Stimulated activated naive CD8-positive, alpha-beta T cell treated with anti-CD3 and anti-CD28 coated beads, Interleukin-15, Interleukin-2, amounts not matched to agents 100 U/mL and 50 U/mL, for 24 hours (primary cell): ENCODE data around the gene WNT16.
"Not testable (repeated sequence)": the region's sequence is repeated elsewhere in the genome, so short reads cannot be mapped to it uniquely, and the experiment has no call there.

Experiments used
- ATAC-seq: fragments of 150-1000 bp; cut with Tn5 transposase; one replicate; pipeline ENCODE4 v1.10.0; 2021
- DNase-seq: peaks from one replicate; pipeline ENCODE4 v3.0.0; 2021

WNT16 gene

GRCh38 chr7:121306565-121306964 is 22.2 kb upstream of the WNT16 start:
- DNase-seq (no peak), ATAC-seq (peak; percentile 53)

DNA sequence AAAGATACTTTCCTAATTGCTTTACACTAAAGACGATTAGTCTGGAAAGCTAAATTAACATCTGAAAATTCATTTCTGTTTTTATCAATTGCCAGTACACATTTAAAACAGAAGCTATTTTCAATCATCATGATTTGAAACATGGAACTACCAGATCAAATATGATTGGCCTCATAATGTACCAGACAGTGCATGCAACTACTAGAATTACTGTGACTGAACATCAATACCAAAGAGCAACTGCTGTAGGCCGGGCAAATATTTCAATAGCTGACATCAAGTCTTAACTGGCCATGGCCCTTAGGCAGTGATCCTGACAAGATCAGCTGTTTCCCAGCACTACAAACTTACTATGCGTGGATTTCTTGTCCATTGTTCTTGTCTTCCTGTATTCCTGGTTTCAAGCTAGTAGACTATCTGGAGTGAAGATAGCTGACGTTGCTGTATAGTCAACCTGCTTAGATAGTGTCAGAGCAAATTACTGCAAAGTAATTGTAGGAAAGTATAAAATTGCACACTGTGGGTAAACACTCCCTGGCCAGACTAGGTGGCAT is 21.7 kb upstream of the WNT16 start:
- no peak for ATAC-seq
- DNase-seq: no peak

GRCh38 chr7:121313220-121313792 is 15.5 kb upstream of the WNT16 start:
- no peak for DNase-seq
- no peak for ATAC-seq

- ATAC-seq: no peak
- no peak for DNase-seq
Measured at GRCh38 chr7:121313793-121314676, 14.8 kb upstream of the WNT16 start.

- not testable (repeated sequence) for ATAC-seq, DNase-seq
Measured at GRCh38 chr7:121315170-121315569, 13.6 kb upstream of the WNT16 start.

DNA sequence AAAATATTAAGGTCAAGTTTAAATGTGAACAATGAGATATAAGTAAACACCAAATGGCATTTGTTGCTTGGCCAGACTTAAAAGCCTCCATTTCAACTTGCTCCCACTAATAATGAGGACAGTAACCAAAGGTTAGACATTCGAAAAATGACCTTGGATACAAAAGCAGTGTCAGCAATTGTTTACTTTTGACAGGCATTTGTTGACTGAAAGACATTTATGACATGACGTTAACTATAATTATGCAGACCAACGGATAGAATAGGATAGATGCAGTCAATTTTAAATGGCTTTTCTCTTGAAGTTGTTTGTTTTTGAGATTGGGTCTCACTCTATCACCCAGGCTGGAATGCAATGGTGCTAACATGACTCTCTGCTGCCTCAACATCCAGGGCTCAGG is 6.3 kb upstream of the WNT16 start:
- DNase-seq (no peak), ATAC-seq (no peak)

- ATAC-seq (no peak), DNase-seq (no peak)
Measured at GRCh38 chr7:121323515-121324302, 5.1 kb upstream of the WNT16 start.

DNA sequence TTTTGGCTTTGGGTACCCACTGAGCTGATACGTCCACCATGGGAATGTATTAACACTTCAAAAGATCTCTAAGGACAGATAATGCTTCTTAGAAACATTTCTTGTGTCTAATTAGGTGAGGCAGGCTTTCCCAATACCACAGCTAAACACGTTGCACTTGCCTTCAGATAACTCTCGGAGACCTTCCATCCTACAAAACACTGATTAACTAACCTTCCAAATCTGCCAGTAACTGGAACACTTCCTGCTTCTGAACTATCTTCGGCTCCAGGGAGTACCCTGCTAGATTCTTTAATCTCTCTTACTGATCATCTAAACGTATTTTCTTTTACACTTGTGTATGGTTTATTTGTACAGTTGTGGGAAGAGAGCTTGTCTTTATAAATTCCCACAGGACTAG is 1.1 kb upstream of the WNT16 start:
- ATAC-seq (no peak), DNase-seq (no peak)

DNA sequence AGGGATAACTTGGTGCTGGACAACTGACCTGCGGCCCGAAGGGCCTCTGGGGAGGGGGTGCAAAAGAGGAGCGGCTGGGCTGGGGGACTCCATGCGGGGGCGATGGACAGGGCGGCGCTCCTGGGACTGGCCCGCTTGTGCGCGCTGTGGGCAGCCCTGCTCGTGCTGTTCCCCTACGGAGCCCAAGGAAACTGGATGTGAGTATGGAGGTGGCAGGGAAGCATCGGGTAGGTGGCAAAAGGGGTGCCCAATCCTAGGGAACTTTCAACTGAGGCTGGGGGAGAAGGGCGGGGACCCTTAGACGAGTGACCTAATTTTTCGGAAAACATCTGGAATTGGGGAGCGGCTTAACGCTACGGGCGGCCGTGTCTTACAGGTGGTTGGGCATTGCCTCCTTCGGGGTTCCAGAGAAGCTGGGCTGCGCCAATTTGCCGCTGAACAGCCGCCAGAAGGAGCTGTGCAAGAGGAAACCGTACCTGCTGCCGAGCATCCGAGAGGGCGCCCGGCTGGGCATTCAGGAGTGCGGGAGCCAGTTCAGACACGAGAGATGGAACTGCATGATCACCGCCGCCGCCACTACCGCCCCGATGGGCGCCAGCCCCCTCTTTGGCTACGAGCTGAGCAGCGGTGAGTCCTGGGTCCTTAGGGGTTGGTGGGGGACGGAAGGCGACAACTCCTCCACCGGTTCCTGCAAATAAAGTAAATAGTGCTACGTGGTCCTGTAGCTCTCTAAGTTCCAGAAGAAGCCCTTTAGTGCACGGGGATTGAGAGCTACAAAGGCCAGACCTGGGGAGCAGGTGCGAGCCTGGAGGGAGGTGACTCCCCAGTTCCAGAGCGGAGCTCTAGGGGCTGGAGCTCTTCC is 622 bp downstream of the WNT16 start:
- peak; percentile 37 for ATAC-seq
- DNase-seq: peak; percentile 28

DNA sequence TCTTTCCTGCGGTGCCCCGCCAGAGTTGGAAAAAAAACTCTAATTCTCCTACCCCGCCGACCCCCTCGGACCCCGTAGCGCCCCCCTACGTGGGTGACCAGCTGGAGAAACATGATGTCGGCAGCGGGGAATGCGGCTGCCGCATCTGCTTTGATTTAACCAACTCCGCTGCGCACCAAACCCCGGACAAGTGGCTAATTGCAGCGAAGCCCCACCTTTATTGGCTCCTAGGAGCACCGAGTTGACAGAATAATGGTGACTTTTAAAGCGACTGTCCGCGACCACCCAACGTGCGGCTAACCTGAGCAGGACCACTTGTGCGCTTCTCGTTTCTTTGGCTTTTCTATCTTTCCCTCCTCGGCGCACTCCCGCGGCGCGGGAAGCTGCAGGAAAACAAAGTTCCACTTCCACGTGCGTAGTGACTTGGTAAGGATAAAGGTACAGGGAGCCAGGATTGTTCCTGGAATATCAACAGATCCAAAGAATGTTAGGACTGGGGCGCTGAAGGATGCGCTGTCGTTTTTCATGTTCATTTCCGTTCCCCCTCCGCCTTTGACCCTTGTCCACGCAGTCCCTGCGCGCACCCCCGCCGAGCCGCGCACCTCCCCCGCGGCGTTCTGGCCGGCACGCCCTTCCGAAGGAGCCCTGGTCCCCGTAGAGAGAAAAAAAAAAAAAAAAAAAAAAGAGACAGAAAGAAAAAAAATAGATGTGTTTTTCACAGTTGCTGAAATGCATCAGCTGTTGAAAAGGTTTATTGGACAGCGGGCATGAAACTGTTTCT is 1.4 kb downstream of the WNT16 start:
- no peak for ATAC-seq
- peak; percentile 15 for DNase-seq

DNA sequence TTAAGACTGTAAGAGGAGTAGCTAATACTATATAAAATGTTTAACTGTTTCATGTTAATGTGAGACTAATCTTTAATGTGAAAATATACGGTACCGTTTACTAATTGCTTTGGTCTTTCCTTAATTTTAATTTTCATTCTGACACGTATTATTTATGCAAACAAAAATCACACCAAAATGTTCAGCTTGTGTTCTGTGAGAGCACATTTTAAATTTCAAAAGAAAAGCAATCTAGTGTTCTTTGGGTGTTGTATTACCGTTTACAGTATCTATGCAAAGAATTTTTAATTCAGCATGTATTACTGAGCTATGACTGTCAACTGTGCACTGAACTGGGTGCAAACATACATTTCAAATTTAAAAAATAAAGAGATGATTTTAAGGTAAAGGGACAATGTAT is 2.2 kb downstream of the WNT16 start:
- no peak for ATAC-seq
- DNase-seq: no peak

DNA sequence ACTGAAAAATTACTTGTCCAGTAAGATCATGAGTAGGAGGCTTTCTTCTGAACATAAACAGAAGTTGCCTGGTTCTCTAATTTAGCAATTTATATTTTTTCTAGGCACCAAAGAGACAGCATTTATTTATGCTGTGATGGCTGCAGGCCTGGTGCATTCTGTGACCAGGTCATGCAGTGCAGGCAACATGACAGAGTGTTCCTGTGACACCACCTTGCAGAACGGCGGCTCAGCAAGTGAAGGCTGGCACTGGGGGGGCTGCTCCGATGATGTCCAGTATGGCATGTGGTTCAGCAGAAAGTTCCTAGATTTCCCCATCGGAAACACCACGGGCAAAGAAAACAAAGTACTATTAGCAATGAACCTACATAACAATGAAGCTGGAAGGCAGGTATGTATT is 2.8 kb downstream of the WNT16 start:
- DNase-seq (no peak), ATAC-seq (no peak)

- no peak for ATAC-seq
- no peak for DNase-seq
Measured at GRCh38 chr7:121334376-121334775, 5.6 kb downstream of the WNT16 start.

- ATAC-seq (no peak), DNase-seq (no peak)
Measured at GRCh38 chr7:121334875-121335648, 6.3 kb downstream of the WNT16 start.

DNA sequence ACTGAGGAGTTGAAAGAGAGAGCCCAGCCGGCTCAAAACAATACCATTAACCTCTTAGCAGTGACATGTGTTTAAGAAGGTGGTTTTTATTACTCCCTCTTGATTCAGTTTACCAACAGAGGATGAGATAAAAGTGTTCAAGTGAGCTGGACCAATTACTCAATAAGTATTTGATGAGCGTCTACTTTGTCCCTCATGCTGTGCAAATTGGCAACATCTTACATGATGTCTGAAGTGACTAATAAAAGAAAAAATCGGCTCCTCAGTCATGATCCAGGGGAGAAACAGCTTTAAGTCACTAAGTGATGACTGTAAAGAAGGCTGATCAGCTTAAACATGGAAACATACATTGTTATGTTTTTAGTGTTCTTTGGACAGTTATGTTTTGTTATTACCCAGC is 7.8 kb downstream of the WNT16 start:
- DNase-seq (no peak), ATAC-seq (no peak)

DNA sequence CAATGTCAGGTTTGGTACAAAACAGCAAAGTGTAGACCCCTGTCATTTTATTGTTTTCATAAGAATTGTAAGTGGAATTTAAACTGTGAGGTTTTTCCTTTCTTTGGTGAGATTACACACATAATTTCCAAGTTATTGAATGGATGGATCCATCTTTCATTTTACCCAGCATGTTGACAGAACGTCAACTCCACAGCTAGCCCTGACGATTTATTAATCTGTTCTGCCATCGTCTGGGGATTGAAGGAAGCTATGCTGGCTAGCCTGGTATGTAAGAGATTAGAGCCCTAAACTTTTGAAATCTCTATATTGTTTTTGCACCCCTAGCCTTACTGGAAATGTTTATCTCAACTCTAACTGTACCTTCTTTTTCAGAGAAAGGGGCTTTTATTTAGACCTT is 8.6 kb downstream of the WNT16 start:
- ATAC-seq (no peak), DNase-seq (no peak)

- DNase-seq: no peak
- no peak for ATAC-seq
Measured at GRCh38 chr7:121339082-121339481, 10.3 kb downstream of the WNT16 start.

GRCh38 chr7:121341933-121342332 is 13.1 kb downstream of the WNT16 start:
- DNase-seq (no peak), ATAC-seq (no peak)

DNA sequence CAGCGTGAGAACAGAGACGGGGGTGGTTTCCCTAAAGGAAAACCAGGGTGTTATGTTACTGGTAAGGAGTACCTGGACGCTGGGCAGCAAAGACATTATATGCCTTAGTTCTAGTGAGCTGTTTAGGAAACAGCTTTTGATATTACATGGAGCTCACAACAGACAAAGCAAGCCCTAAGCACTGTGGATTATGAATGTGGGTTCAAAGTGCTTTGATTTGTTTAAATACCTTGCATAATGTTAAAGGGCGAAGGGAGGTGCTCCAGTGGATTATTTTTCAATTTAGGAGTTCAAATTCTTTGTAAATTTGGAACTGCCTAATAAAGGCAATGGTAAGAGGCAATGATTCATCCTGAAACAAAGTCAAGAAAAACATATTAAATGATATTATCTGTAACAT is 13.8 kb downstream of the WNT16 start:
- ATAC-seq (no peak), DNase-seq (no peak)

GRCh38 chr7:121343302-121343701 is 14.5 kb downstream of the WNT16 start:
- ATAC-seq (no peak), DNase-seq (no peak)
